ENCODE data around the gene ST6GAL1. TPM values are rescaled to one million over a fixed set of nuclear protein-coding genes. Genes with fewer than 3 reads are reported as not detected.

ST6GAL1 gene
- total and polyA plus RNA-seq, 2 of the 4 experiments (the other 2 are of a cell fraction) = 1.4 to 2.9 TPM

GRCh38 chr3:186949281-186949982 lies 19.1 kb downstream of the ST6GAL1 start:
- Histone ChIP-seq H3K9me3 (ENCODE audit: control insufficient read depth, insufficient read depth, low read length) (peaks cover 4% of the 10 kb centered on the region; the same call in 1 of the 2 replicates), H3K27ac (ENCODE audit: insufficient read depth, low read length) (no peak overlapping the region), H2BK20ac (ENCODE audit: low read depth, low read length) (no peak overlapping the region), H3K36me3 (ENCODE audit: control insufficient read depth, insufficient read depth, low read length) (no peaks in the 10 kb centered on the region), H3K4me2 (ENCODE audit: low read depth, low read length) (no peak overlapping the region), H3K79me1 (ENCODE audit: low read depth in 1 of 2, low read length in 2 of 2) (no peaks in the 10 kb centered on the region), H3K9ac (ENCODE audit: low read depth, low read length) (no peak overlapping the region), H2BK15ac (ENCODE audit: low read depth, low read length) (no peak overlapping the region), H4K5ac (ENCODE audit: low read depth, low read length) (no peak overlapping the region), H2AFZ (replicated peaks; ENCODE audit: low read length, poor library complexity) (no peak overlapping the region), H2BK120ac (ENCODE audit: low read depth, low read length) (no peak overlapping the region), H3K4me3 (ENCODE audit: insufficient read depth, low read depth, low read length) (no peak overlapping the region), H2BK5ac (ENCODE audit: low read depth, low read length, poor library complexity, severe bottlenecking) (no peak overlapping the region), H3K14ac (replicated peaks; ENCODE audit: low read depth, low read length) (no peak overlapping the region), H3K9me1 (ENCODE audit: insufficient read depth, low read length) (no peaks in the 10 kb centered on the region), H2AK5ac (ENCODE audit: low read depth, low read length) (no peak overlapping the region), H4K20me1 (ENCODE audit: insufficient read depth, low read length) (no peaks in the 10 kb centered on the region), H3K56ac (ENCODE audit: extremely low read depth, insufficient read depth, low read length) (no peak overlapping the region), H4K8ac (ENCODE audit: low read depth in 2 of 2, low read length in 2 of 2) (no peak overlapping the region), H4K91ac (ENCODE audit: insufficient read depth, low read depth, low read length) (no peak overlapping the region), H2AK9ac (replicated peaks; ENCODE audit: low read depth, low read length, poor library complexity) (no peak overlapping the region), H3K27me3 (ENCODE audit: control insufficient read depth, insufficient read depth, low read length) (no peaks in the 10 kb centered on the region), H3K23ac (ENCODE audit: low read depth, low read length) (no peak overlapping the region), H3K18ac (ENCODE audit: low read depth, low read length) (no peak overlapping the region), H3K4ac (ENCODE audit: low read depth, low read length) (no peak overlapping the region), H3K4me1 (ENCODE audit: control insufficient read depth, insufficient read depth, low read length) (peaks cover 4% of the 10 kb centered on the region; the same call in 1 of the 2 replicates)
- ChIA-PET CTCF (no interaction called here), POLR2A (ENCODE audit: unreplicated experiment) (no interaction called here)
- DNase-seq = peak; percentile 50
- dilution Hi-C loops (cut with HindIII; ENCODE audit: low sequenced_read_pairs, unreplicated experiment) (no loop called here), in situ Hi-C loops (cut with MboI; ENCODE audit: low sequenced_read_pairs) (no loop called here), intact Hi-C loops (cut with micrococcal nuclease) (no loop called here)
- 69% methylated on average over 3 of the region's 7 CpGs; no CpG with 5 or more reads in 1 of the 2 experiments for WGBS, 2 experiments (ENCODE audit: extremely low coverage in 2 of 2, insufficient read length in 1 of 2)
- peak; percentile 24; the same call in 1 of the 2 replicates for ATAC-seq (ENCODE audit: low read depth)
- BruUV-seq (replicated peaks) = no TSS peak
- TF ChIP-seq NFE2L2 (IDR thresholded peaks at IDR 0.05; ENCODE audit: low read depth, low read length) = no peak
- TF ChIP-seq MXI1 (IDR thresholded peaks at IDR 0.05; ENCODE audit: borderline replicate concordance, low read depth, low read length) = no peak
- TF ChIP-seq RCOR1 (IDR thresholded peaks at IDR 0.05; ENCODE audit: insufficient replicate concordance, low read length) = no peak
- no peak for TF ChIP-seq RAD21 (IDR thresholded peaks at IDR 0.05; ENCODE audit: low read length)
- TF ChIP-seq FOS (IDR thresholded peaks at IDR 0.05; ENCODE audit: low read depth, low read length) = no peak
- TF ChIP-seq CHD1 (IDR thresholded peaks at IDR 0.05; ENCODE audit: low read depth, low read length) = no peak
